Measurements from ENCODE around the gene MRPL2. TPM values are rescaled to one million over a fixed set of nuclear protein-coding genes. Genes with fewer than 3 reads are reported as not detected.
"Not testable (repeated sequence)": the region's sequence is repeated elsewhere in the genome, so short reads cannot be mapped to it uniquely, and the experiment has no call there.

MRPL2 gene
- total RNA-seq, 1 donor from 2014 or later, result 50.5 TPM

- Mint-ChIP-seq H3K27ac (ENCODE audit: unreplicated experiment) (no peak overlapping the region), H3K4me3 (ENCODE audit: unreplicated experiment) (no peak overlapping the region), H3K4me1 (ENCODE audit: low read depth, unreplicated experiment) (peaks cover 13% of the 10 kb centered on the region), H3K9me3 (ENCODE audit: unreplicated experiment) (peaks cover 11% of the 10 kb centered on the region), H3K27me3 (ENCODE audit: unreplicated experiment) (peaks cover 12% of the 10 kb centered on the region), H3K36me3 (ENCODE audit: unreplicated experiment) (peaks cover 9% of the 10 kb centered on the region)
- no peak for TF ChIP-seq CTCF (IDR thresholded peaks at IDR 0.05; ENCODE audit: partially characterized antibody, unreplicated experiment)
- no peak for DNase-seq
These were observed 11.2 kb downstream of the MRPL2 start for GRCh38 chr6:43047998-43048397.

- no peak for DNase-seq
- Mint-ChIP-seq H3K4me3 (ENCODE audit: unreplicated experiment) (no peak overlapping the region), H3K36me3 (ENCODE audit: unreplicated experiment) (no peaks in the 10 kb centered on the region), H3K4me1 (ENCODE audit: low read depth, unreplicated experiment) (no peaks in the 10 kb centered on the region), H3K27ac (ENCODE audit: unreplicated experiment) (no peak overlapping the region), H3K27me3 (ENCODE audit: unreplicated experiment) (peaks cover 7% of the 10 kb centered on the region), H3K9me3 (ENCODE audit: unreplicated experiment) (peaks cover 2% of the 10 kb centered on the region)
- no peak for TF ChIP-seq CTCF (IDR thresholded peaks at IDR 0.05; ENCODE audit: partially characterized antibody, unreplicated experiment)
These were observed 13.8 kb downstream of the MRPL2 start for GRCh38 chr6:43045371-43045930.

GRCh38 chr6:43043310-43043709 lies 15.9 kb downstream of the MRPL2 start:
- H3K4me1 Mint-ChIP-seq (ENCODE audit: low read depth, unreplicated experiment), result no peaks in the 10 kb centered on the region
- no peak overlapping the region for H3K27ac Mint-ChIP-seq (ENCODE audit: unreplicated experiment)
- no peaks in the 10 kb centered on the region for H3K36me3 Mint-ChIP-seq (ENCODE audit: unreplicated experiment)
- H3K27me3 Mint-ChIP-seq (ENCODE audit: unreplicated experiment), result peaks cover 9% of the 10 kb centered on the region
- TF ChIP-seq CTCF (IDR thresholded peaks at IDR 0.05; ENCODE audit: partially characterized antibody, unreplicated experiment), result no peak
- H3K4me3 Mint-ChIP-seq (ENCODE audit: unreplicated experiment), result no peak overlapping the region
- no peak for DNase-seq
- H3K9me3 Mint-ChIP-seq (ENCODE audit: unreplicated experiment), result peaks cover 2% of the 10 kb centered on the region

GRCh38 chr6:43041475-43041874 lies 17.8 kb downstream of the MRPL2 start:
- H3K4me3 Mint-ChIP-seq (ENCODE audit: unreplicated experiment); H3K27ac Mint-ChIP-seq (ENCODE audit: unreplicated experiment); H3K4me1 Mint-ChIP-seq (ENCODE audit: low read depth, unreplicated experiment): not testable (repeated sequence)

GRCh38 chr6:43040542-43041257 lies 18.5 kb downstream of the MRPL2 start:
- no peak for TF ChIP-seq CTCF (IDR thresholded peaks at IDR 0.05; ENCODE audit: partially characterized antibody, unreplicated experiment)
- no peaks in the 10 kb centered on the region for H3K9me3 Mint-ChIP-seq (ENCODE audit: unreplicated experiment)
- H3K27me3 Mint-ChIP-seq (ENCODE audit: unreplicated experiment), result peaks cover 8% of the 10 kb centered on the region
- peaks cover 2% of the 10 kb centered on the region for H3K4me1 Mint-ChIP-seq (ENCODE audit: low read depth, unreplicated experiment)
- no peaks in the 10 kb centered on the region for H3K36me3 Mint-ChIP-seq (ENCODE audit: unreplicated experiment)
- no peak overlapping the region for H3K27ac Mint-ChIP-seq (ENCODE audit: unreplicated experiment)
- no peak for DNase-seq
- H3K4me3 Mint-ChIP-seq (ENCODE audit: unreplicated experiment), result no peak overlapping the region

More at GRCh38 chr6:43041475-43041874, 17.8 kb downstream of the MRPL2 start:
- peaks cover 11% of the 10 kb centered on the region for H3K27me3 Mint-ChIP-seq (ENCODE audit: unreplicated experiment)
- not testable (repeated sequence) for H3K9me3 Mint-ChIP-seq (ENCODE audit: unreplicated experiment); H3K36me3 Mint-ChIP-seq (ENCODE audit: unreplicated experiment); DNase-seq

Measured in glutamatergic neuron (in vitro differentiated cells).